ENCODE data around the gene DLEC1.

- TF ChIP-seq, protein P1, sequence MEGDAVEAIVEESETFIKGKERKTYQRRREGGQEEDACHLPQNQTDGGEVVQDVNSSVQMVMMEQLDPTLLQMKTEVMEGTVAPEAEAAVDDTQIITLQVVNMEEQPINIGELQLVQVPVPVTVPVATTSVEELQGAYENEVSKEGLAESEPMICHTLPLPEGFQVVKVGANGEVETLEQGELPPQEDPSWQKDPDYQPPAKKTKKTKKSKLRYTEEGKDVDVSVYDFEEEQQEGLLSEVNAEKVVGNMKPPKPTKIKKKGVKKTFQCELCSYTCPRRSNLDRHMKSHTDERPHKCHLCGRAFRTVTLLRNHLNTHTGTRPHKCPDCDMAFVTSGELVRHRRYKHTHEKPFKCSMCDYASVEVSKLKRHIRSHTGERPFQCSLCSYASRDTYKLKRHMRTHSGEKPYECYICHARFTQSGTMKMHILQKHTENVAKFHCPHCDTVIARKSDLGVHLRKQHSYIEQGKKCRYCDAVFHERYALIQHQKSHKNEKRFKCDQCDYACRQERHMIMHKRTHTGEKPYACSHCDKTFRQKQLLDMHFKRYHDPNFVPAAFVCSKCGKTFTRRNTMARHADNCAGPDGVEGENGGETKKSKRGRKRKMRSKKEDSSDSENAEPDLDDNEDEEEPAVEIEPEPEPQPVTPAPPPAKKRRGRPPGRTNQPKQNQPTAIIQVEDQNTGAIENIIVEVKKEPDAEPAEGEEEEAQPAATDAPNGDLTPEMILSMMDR (IDR thresholded peaks at IDR 0.05) = no peak
- TF ChIP-seq POLR2A (IDR thresholded peaks at IDR 0.05; ENCODE audit: low read depth) = no peak
Observed at GRCh38 chr3:38086496-38086895, 47.5 kb downstream of the DLEC1 start.

Data from esophagus muscularis mucosa (tissue), 3 donors.